GM10847 (cell line): Measurements from ENCODE around the gene NOSTRIN.

Experiments used
- POLR2A ChIP-seq: IDR thresholded peaks from 2 replicates; pipeline ENCODE4 v1.6.1; 2011; ENCODE audit not compliant: insufficient read length; ENCODE audit errors: extremely low read depth

NOSTRIN gene

GRCh38 chr2:168782271-168782670 lies 20.2 kb upstream of the NOSTRIN start:
- no peak for TF ChIP-seq POLR2A

- TF ChIP-seq POLR2A, result no peak
Measured at GRCh38 chr2:168784993-168785392, 17.4 kb upstream of the NOSTRIN start.

- no peak for TF ChIP-seq POLR2A
Measured at GRCh38 chr2:168787098-168787781, 15.2 kb upstream of the NOSTRIN start.

GRCh38 chr2:168787782-168788376 lies 14.6 kb upstream of the NOSTRIN start:
- TF ChIP-seq POLR2A, result no peak

GRCh38 chr2:168789776-168790175 lies 12.7 kb upstream of the NOSTRIN start:
- TF ChIP-seq POLR2A, result no peak

GRCh38 chr2:168790226-168790902 lies 12.1 kb upstream of the NOSTRIN start:
- no peak for TF ChIP-seq POLR2A

- TF ChIP-seq POLR2A, result no peak
Measured at GRCh38 chr2:168793596-168793995, 8.8 kb upstream of the NOSTRIN start.

GRCh38 chr2:168794968-168795367 lies 7.5 kb upstream of the NOSTRIN start:
- TF ChIP-seq POLR2A, result no peak

- TF ChIP-seq POLR2A, result no peak
Measured at GRCh38 chr2:168796090-168796577, 6.3 kb upstream of the NOSTRIN start.

GRCh38 chr2:168796583-168797285 lies 5.7 kb upstream of the NOSTRIN start:
- no peak for TF ChIP-seq POLR2A

GRCh38 chr2:168797286-168797655 lies 5.2 kb upstream of the NOSTRIN start:
- TF ChIP-seq POLR2A, result no peak

GRCh38 chr2:168798076-168798887 lies 4.2 kb upstream of the NOSTRIN start:
- TF ChIP-seq POLR2A, result no peak

- no peak for TF ChIP-seq POLR2A
Measured at GRCh38 chr2:168798888-168799410, 3.5 kb upstream of the NOSTRIN start.

- no peak for TF ChIP-seq POLR2A
Measured at GRCh38 chr2:168801471-168801870, 966 bp upstream of the NOSTRIN start.
